IMR-90 (cell line): ENCODE data around the gene SYN1. TPM values are rescaled to one million over a fixed set of nuclear protein-coding genes. Genes with fewer than 3 reads are reported as not detected.
A peak's percentile ranks its signal among the peaks of the same experiment; 100 is the strongest.

Experiments
- ATAC-seq: fragments of 200-7000 bp; cut with Tn5 transposase; 2 replicates; pipeline ENCODE4 v1.9.1; 2020; ENCODE audit warnings: low read depth, mild to moderate bottlenecking, moderate library complexity
- BruUV-seq: library from RNA; stranded (reverse); fragments of 400-500 nt; replicated peaks from 2 replicates; lab custom pipeline; 2021; lab: Mats Ljungman, UMichigan
- CTCF ChIA-PET: fragments of 300-600 bp; formaldehyde crosslinking; extraction: SDS; loops from one replicate; lab custom pipeline; 2021; ENCODE audit warnings: antibody characterized with exemption; lab: Yijun Ruan, JAX
- POLR2A ChIA-PET: fragments of 300-600 bp; sonication (Branson Sonifier 250); formaldehyde crosslinking; loops from one replicate; lab custom pipeline; 2022; ENCODE audit warnings: antibody characterized with exemption; ENCODE audit not compliant: unreplicated experiment; lab: Charles Lee
- DNase-seq: peaks from one replicate; pipeline ENCODE4 v3.0.0; 2013
- H2AFZ ChIP-seq: replicated peaks from 2 replicates; pipeline ENCODE3; 2013; ENCODE audit warnings: low read length, mild to moderate bottlenecking; ENCODE audit not compliant: poor library complexity
- H2AK5ac ChIP-seq: 2 replicates; pipeline ENCODE4 v1.6.1; 2013; ENCODE audit warnings: low read depth, low read length, inconsistent platforms
- H2AK9ac ChIP-seq: replicated peaks from 2 replicates; pipeline ENCODE3; 2013; ENCODE audit warnings: mild to moderate bottlenecking, low read depth, low read length, moderate library complexity; ENCODE audit not compliant: poor library complexity
- H2BK120ac ChIP-seq: 2 replicates; pipeline ENCODE4 v1.6.1; 2013; ENCODE audit warnings: low read depth, low read length, inconsistent platforms
- H2BK15ac ChIP-seq: 3 replicates; pipeline ENCODE4 v1.6.1; 2013; ENCODE audit warnings: low read depth, low read length, inconsistent platforms
- H2BK20ac ChIP-seq: 2 replicates; pipeline ENCODE4 v1.6.1; 2013; ENCODE audit warnings: low read depth, mild to moderate bottlenecking, inconsistent platforms, low read length, moderate library complexity
- H2BK5ac ChIP-seq: 2 replicates; pipeline ENCODE4 v1.6.1; 2013; ENCODE audit warnings: mild to moderate bottlenecking, low read depth, low read length, inconsistent platforms; ENCODE audit not compliant: poor library complexity, severe bottlenecking
- H3K14ac ChIP-seq: replicated peaks from 2 replicates; pipeline ENCODE4 v1.6.1; 2013; ENCODE audit warnings: low read depth, low read length, inconsistent platforms
- H3K18ac ChIP-seq: 2 replicates; pipeline ENCODE4 v1.6.1; 2013; ENCODE audit warnings: low read depth, low read length, control low read depth
- H3K23ac ChIP-seq: 2 replicates; pipeline ENCODE4 v1.6.1; 2013; ENCODE audit warnings: low read depth, low read length, inconsistent platforms
- H3K27ac ChIP-seq: 2 replicates; pipeline ENCODE4 v1.5.1; 2013; ENCODE audit warnings: mild to moderate bottlenecking, control low read depth, low read length; ENCODE audit not compliant: insufficient read depth
- H3K27me3 ChIP-seq: 2 replicates; pipeline ENCODE4 v1.6.1; 2013; ENCODE audit warnings: low read length; ENCODE audit not compliant: control insufficient read depth, insufficient read depth
- H3K36me3 ChIP-seq: 2 replicates; pipeline ENCODE4 v1.6.1; 2013; ENCODE audit warnings: low read length, mixed read lengths; ENCODE audit not compliant: control insufficient read depth, insufficient read depth
- H3K4ac ChIP-seq: 2 replicates; pipeline ENCODE4 v1.6.1; 2013; ENCODE audit warnings: low read depth, low read length, inconsistent platforms
- H3K4me1 ChIP-seq: 2 replicates; pipeline ENCODE4 v1.6.1; 2013; ENCODE audit warnings: low read length, mixed read lengths; ENCODE audit not compliant: control insufficient read depth, insufficient read depth
- H3K4me2 ChIP-seq: 2 replicates; pipeline ENCODE4 v1.6.1; 2013; ENCODE audit warnings: low read depth, mild to moderate bottlenecking, control low read depth, low read length, moderate library complexity
- H3K4me3 ChIP-seq: 2 replicates; pipeline ENCODE4 v1.5.1; 2013; ENCODE audit warnings: low read depth, mild to moderate bottlenecking, control low read depth, low read length, moderate library complexity; ENCODE audit not compliant: insufficient read depth
- H3K56ac ChIP-seq: 2 replicates; pipeline ENCODE4 v1.6.1; 2013; ENCODE audit warnings: low read length, inconsistent platforms; ENCODE audit not compliant: insufficient read depth; ENCODE audit errors: extremely low read depth
- H3K79me1 ChIP-seq, 2 experiments: 2 replicates each; pipeline ENCODE4 v1.6.1; 2013; ENCODE audit warnings: low read length in 2 of 2, inconsistent platforms in 1 of 2, low read depth in 1 of 2
- H3K9ac ChIP-seq: 2 replicates; pipeline ENCODE4 v1.6.1; 2013; ENCODE audit warnings: low read depth, low read length, control low read depth
- H3K9me1 ChIP-seq: 2 replicates; pipeline ENCODE4 v1.6.1; 2013; ENCODE audit warnings: low read length, inconsistent platforms; ENCODE audit not compliant: insufficient read depth
- H3K9me3 ChIP-seq: 2 replicates; pipeline ENCODE4 v1.6.1; 2013; ENCODE audit warnings: low read length; ENCODE audit not compliant: control insufficient read depth, insufficient read depth
- H4K20me1 ChIP-seq: 2 replicates; pipeline ENCODE4 v1.6.1; 2013; ENCODE audit warnings: low read length, inconsistent platforms; ENCODE audit not compliant: insufficient read depth
- H4K5ac ChIP-seq: 2 replicates; pipeline ENCODE4 v1.6.1; 2013; ENCODE audit warnings: mild to moderate bottlenecking, low read depth, low read length, control low read depth
- H4K8ac ChIP-seq, 2 experiments: 2 replicates each; pipeline ENCODE4 v1.6.1; 2013; ENCODE audit warnings: low read depth in 2 of 2, low read length in 2 of 2, control low read depth in 1 of 2, inconsistent platforms in 1 of 2
- H4K91ac ChIP-seq: 2 replicates; pipeline ENCODE4 v1.6.1; 2013; ENCODE audit warnings: low read depth, low read length, inconsistent platforms; ENCODE audit not compliant: insufficient read depth
- BHLHE40 ChIP-seq: fragments of 150-350 bp; IDR thresholded peaks from 2 replicates; pipeline ENCODE4 v1.6.1; 2016; ENCODE audit warnings: mild to moderate bottlenecking, low read depth, low read length
- CEBPB ChIP-seq: IDR thresholded peaks from 2 replicates; pipeline ENCODE4 v1.6.1; 2012; ENCODE audit warnings: low read depth, low read length, improper control_type of control experiment
- CHD1 ChIP-seq: IDR thresholded peaks from 2 replicates; pipeline ENCODE4 v1.6.1; 2012; ENCODE audit warnings: low read depth, low read length, improper control_type of control experiment
- FOS ChIP-seq: fragments of 150-350 bp; IDR thresholded peaks from 2 replicates; pipeline ENCODE4 v1.6.1; 2016; ENCODE audit warnings: low read depth, low read length
- MAFK ChIP-seq: IDR thresholded peaks from 2 replicates; pipeline ENCODE4 v1.6.1; 2012; ENCODE audit warnings: low read depth, low read length, improper control_type of control experiment
- MAZ ChIP-seq: IDR thresholded peaks from 2 replicates; pipeline ENCODE4 v1.6.1; 2012; ENCODE audit warnings: low read depth, mild to moderate bottlenecking, low read length, improper control_type of control experiment, moderate library complexity, borderline replicate concordance
- MXI1 ChIP-seq: IDR thresholded peaks from 2 replicates; pipeline ENCODE4 v1.6.1; 2012; ENCODE audit warnings: low read depth, mild to moderate bottlenecking, low read length, moderate library complexity, borderline replicate concordance
- NFE2L2 ChIP-seq: fragments of 150-350 bp; IDR thresholded peaks from 2 replicates; pipeline ENCODE4 v1.6.1; 2016; ENCODE audit warnings: low read depth, mild to moderate bottlenecking, low read length
- POLR2A ChIP-seq: IDR thresholded peaks from 2 replicates; pipeline ENCODE4 v1.6.1; 2012; ENCODE audit warnings: mild to moderate bottlenecking, low read depth, low read length
- RAD21 ChIP-seq: IDR thresholded peaks from 2 replicates; pipeline ENCODE4 v1.6.1; 2012; ENCODE audit warnings: low read length, improper control_type of control experiment
- RCOR1 ChIP-seq: IDR thresholded peaks from 2 replicates; pipeline ENCODE4 v1.6.1; 2012; ENCODE audit warnings: mild to moderate bottlenecking, low read length, improper control_type of control experiment; ENCODE audit not compliant: insufficient replicate concordance
- RFX5 ChIP-seq: IDR thresholded peaks from 2 replicates; pipeline ENCODE4 v1.8.0; 2012; ENCODE audit warnings: low read depth, mild to moderate bottlenecking, low read length, moderate library complexity
- SMC3 ChIP-seq: fragments of 150-350 bp; IDR thresholded peaks from 2 replicates; pipeline ENCODE4 v1.6.1; 2016; ENCODE audit warnings: low read depth, mild to moderate bottlenecking, antibody characterized with exemption, low read length, moderate library complexity
- WGBS, 2 experiments: methylation state at CpG; one replicate each; pipeline versions ENCODE4 v1.1.5 to v1.1.7; 2013; ENCODE audit warnings: missing lambda C conversion rate in 2 of 2; ENCODE audit not compliant: insufficient read length in 1 of 2; ENCODE audit errors: extremely low coverage in 2 of 2; 5-methylcytosine and 5-hydroxymethylcytosine counted together
- dilution Hi-C: fragments of 300-500 bp; cut with HindIII; formaldehyde crosslinking; loops from one replicate; pipeline ENCODE4 v1.14.3; 2018; ENCODE audit warnings: low sequenced_read_pairs; ENCODE audit not compliant: unreplicated experiment
- in situ Hi-C: fragments of 300-500 bp; cut with MboI; formaldehyde crosslinking; loops from 3 replicates; pipeline ENCODE4 v1.14.3; 2019; ENCODE audit warnings: low sequenced_read_pairs, inconsistent platforms, mixed read lengths
- intact Hi-C: fragments of 100-400 bp; cut with micrococcal nuclease; formaldehyde crosslinking; loops from 2 replicates; pipeline ENCODE4 v1.10.0; 2022
- polyA plus RNA-seq, 3 experiments: library from polyadenylated mRNA; depleted of rRNA; stranded (reverse); fragments of >200 nt; gene quantifications; 2 replicates each; pipeline ENCODE4 v1.2.3, GENCODE V29; 2012; ENCODE audit warnings: low replicate concordance in 1 of 3
- total RNA-seq: library from RNA; depleted of rRNA; stranded (reverse); fragments of >200 nt; gene quantifications from 2 replicates; pipeline ENCODE4 v1.2.3, GENCODE V29; 2012
- TF ChIP-seq, protein P1 (sequence below): conservative IDR thresholded peaks from 2 replicates; pipeline ENCODE4 v1.5.1; 2012; ENCODE audit warnings: mild to moderate bottlenecking, low read depth, low read length, improper control_type of control experiment
- TF ChIP-seq, protein P2 (sequence below): fragments of 150-350 bp; IDR thresholded peaks from 2 replicates; pipeline ENCODE4 v1.6.1; 2016; ENCODE audit warnings: low read depth, mild to moderate bottlenecking, low read length, moderate library complexity, borderline replicate concordance

SYN1 gene
- total and polyA plus RNA-seq, 2 of the 4 experiments (the other 2 are of a cell fraction): under 0.01 to 0.56 TPM

DNA sequence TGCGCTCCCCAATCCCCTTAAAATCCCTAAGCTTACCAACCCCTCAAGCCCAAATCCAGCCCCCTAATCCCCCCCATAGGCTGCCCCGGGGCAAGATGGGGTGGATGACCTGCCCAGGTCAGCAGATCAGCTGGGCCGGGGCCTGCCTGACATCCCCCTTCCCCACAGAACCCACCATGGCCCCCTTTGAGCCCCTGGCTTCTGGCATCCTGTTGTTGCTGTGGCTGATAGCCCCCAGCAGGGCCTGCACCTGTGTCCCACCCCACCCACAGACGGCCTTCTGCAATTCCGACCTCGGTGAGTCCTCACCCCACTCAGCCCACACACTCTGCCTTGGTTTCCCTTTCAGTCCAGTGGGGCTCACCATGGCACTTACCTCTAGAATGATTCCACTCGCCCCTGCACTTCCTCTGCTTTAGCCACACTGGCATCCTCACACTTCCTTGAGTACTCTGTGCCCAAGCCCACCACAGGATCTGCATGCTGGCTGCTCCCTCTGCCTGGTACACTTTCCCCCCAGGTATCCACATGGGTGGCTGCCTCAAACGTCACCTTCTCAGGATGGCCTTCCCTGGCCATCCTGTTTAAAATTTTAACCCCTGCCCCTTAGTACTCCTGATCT lies 36.3 kb downstream of the SYN1 start:
- ATAC-seq (no peak), DNase-seq (no peak)
- peaks cover 30% of the 10 kb centered on the region for H4K20me1 ChIP-seq
- peak overlapping the region; percentile 92 for H2BK5ac ChIP-seq
- H3K56ac ChIP-seq: 0 out of 2 replicates have a peak overlapping the region, but pooled peaks have one; percentile 1
- H2BK20ac ChIP-seq: no peak overlapping the region
- H4K5ac ChIP-seq: no peak overlapping the region
- H3K23ac ChIP-seq: peak overlapping the region; percentile 82; the same call in 1 of the 2 replicates
- no peak overlapping the region for H3K18ac ChIP-seq
- peaks cover 3 to 35% of the 10 kb centered on the region in 2 experiments; a peak in 2 of 4 replicates for H3K79me1 ChIP-seq
- CTCF ChIA-PET: no interaction called here
- no peak overlapping the region for H2BK15ac ChIP-seq
- peaks cover 17% of the 10 kb centered on the region for H3K4me1 ChIP-seq
- no peak overlapping the region for H2AFZ ChIP-seq
- POLR2A ChIA-PET: no interaction called here
- peak overlapping the region; percentile 56 for H3K14ac ChIP-seq
- WGBS, 2 experiments: 100% methylated on average over 1 of the region's 8 CpGs
- H3K4me3 ChIP-seq: peak overlapping the region; percentile 96
- H3K9me1 ChIP-seq: peaks cover 8% of the 10 kb centered on the region
- peak overlapping the region in 1 of 2 experiments; percentile 9; a peak in 2 of 4 replicates for H4K8ac ChIP-seq
- TF ChIP-seq RCOR1: no peak
- no peak for TF ChIP-seq MXI1
- TF ChIP-seq, protein P1, sequence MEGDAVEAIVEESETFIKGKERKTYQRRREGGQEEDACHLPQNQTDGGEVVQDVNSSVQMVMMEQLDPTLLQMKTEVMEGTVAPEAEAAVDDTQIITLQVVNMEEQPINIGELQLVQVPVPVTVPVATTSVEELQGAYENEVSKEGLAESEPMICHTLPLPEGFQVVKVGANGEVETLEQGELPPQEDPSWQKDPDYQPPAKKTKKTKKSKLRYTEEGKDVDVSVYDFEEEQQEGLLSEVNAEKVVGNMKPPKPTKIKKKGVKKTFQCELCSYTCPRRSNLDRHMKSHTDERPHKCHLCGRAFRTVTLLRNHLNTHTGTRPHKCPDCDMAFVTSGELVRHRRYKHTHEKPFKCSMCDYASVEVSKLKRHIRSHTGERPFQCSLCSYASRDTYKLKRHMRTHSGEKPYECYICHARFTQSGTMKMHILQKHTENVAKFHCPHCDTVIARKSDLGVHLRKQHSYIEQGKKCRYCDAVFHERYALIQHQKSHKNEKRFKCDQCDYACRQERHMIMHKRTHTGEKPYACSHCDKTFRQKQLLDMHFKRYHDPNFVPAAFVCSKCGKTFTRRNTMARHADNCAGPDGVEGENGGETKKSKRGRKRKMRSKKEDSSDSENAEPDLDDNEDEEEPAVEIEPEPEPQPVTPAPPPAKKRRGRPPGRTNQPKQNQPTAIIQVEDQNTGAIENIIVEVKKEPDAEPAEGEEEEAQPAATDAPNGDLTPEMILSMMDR: no peak
- TF ChIP-seq NFE2L2: no peak
- TF ChIP-seq RFX5: no peak
- TF ChIP-seq SMC3: no peak
- no peak; the same call in 1 of the 2 replicates for TF ChIP-seq CHD1
- TF ChIP-seq RAD21: no peak
- TF ChIP-seq POLR2A: no peak; the same call in 1 of the 2 replicates
- TF ChIP-seq CEBPB: no peak
- TF ChIP-seq MAZ: no peak
- no peak for TF ChIP-seq FOS
- TF ChIP-seq, protein P2, sequence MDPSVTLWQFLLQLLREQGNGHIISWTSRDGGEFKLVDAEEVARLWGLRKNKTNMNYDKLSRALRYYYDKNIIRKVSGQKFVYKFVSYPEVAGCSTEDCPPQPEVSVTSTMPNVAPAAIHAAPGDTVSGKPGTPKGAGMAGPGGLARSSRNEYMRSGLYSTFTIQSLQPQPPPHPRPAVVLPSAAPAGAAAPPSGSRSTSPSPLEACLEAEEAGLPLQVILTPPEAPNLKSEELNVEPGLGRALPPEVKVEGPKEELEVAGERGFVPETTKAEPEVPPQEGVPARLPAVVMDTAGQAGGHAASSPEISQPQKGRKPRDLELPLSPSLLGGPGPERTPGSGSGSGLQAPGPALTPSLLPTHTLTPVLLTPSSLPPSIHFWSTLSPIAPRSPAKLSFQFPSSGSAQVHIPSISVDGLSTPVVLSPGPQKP: no peak
- no peak for TF ChIP-seq BHLHE40
- no peak for TF ChIP-seq MAFK
- H3K9me3 ChIP-seq: no peaks in the 10 kb centered on the region
- peaks cover 23% of the 10 kb centered on the region for H3K36me3 ChIP-seq
- dilution Hi-C loops (no loop called here), intact Hi-C loops (loop anchor here (2.0 kb wide), 1 partner anchor 43 kb away; no protein-coding TSS in a partner anchor), in situ Hi-C loops (no loop called here)
- H3K4me2 ChIP-seq: peak overlapping the region; percentile 90
- no TSS peak for BruUV-seq
- H4K91ac ChIP-seq: no peak overlapping the region; the same call in 1 of the 2 replicates
- peak overlapping the region; percentile 94 for H3K4ac ChIP-seq
- no peak overlapping the region for H2BK120ac ChIP-seq
- peak overlapping the region; percentile 98 for H3K9ac ChIP-seq
- H2AK5ac ChIP-seq: peak overlapping the region; percentile 43
- peak overlapping the region; percentile 85 for H2AK9ac ChIP-seq
- no peaks in the 10 kb centered on the region for H3K27me3 ChIP-seq
- peak overlapping the region; percentile 95 for H3K27ac ChIP-seq
